H9 (cell line): ENCODE data around the gene FAM9B. TPM values are rescaled to one million over a fixed set of nuclear protein-coding genes. Genes with fewer than 3 reads are reported as not detected.

ENCODE experiments used
- DNase-seq: peaks from one replicate; pipeline ENCODE4 v3.0.0-alpha.2; 2017
- H2AFZ ChIP-seq: one replicate; pipeline ENCODE4 v1.6.1; 2013; ENCODE audit warnings: mild to moderate bottlenecking, low read length, control low read depth, moderate library complexity
- H2AK5ac ChIP-seq: 2 replicates; pipeline ENCODE4 v1.6.1; 2013; ENCODE audit warnings: low read length, control low read depth, mixed read lengths; ENCODE audit not compliant: insufficient read length
- H2BK120ac ChIP-seq: one replicate; pipeline ENCODE4 v1.6.1; 2013; ENCODE audit warnings: low read depth, mild to moderate bottlenecking, low read length, control low read depth, inconsistent platforms; ENCODE audit not compliant: poor library complexity, severe bottlenecking
- H2BK12ac ChIP-seq: 2 replicates; pipeline ENCODE4 v1.6.1; 2013; ENCODE audit warnings: low read length, control low read depth, mixed read lengths, low read depth; ENCODE audit not compliant: insufficient read length
- H2BK15ac ChIP-seq: 2 replicates; pipeline ENCODE4 v1.6.1; 2013; ENCODE audit warnings: low read depth, low read length, control low read depth
- H2BK20ac ChIP-seq: one replicate; pipeline ENCODE4 v1.6.1; 2013; ENCODE audit warnings: low read depth, mild to moderate bottlenecking, low read length, control low read depth, inconsistent platforms; ENCODE audit not compliant: poor library complexity, severe bottlenecking
- H2BK5ac ChIP-seq: 2 replicates; pipeline ENCODE4 v1.6.1; 2013; ENCODE audit warnings: low read length, control low read depth, mixed read lengths; ENCODE audit not compliant: insufficient read length
- H3K14ac ChIP-seq: 2 replicates; pipeline ENCODE4 v1.6.1; 2013; ENCODE audit warnings: low read length, control low read depth; ENCODE audit not compliant: insufficient read depth
- H3K18ac ChIP-seq: 2 replicates; pipeline ENCODE4 v1.6.1; 2013; ENCODE audit warnings: low read depth, mild to moderate bottlenecking, mixed read lengths, low read length, control low read depth; ENCODE audit not compliant: insufficient read length
- H3K23ac ChIP-seq: 2 replicates; pipeline ENCODE4 v1.6.1; 2013; ENCODE audit warnings: low read length, control low read depth, mixed read lengths, low read depth; ENCODE audit not compliant: insufficient read length
- H3K23me2 ChIP-seq: 2 replicates; pipeline ENCODE4 v1.6.1; 2013; ENCODE audit warnings: low read depth, mild to moderate bottlenecking, mixed read lengths, low read length, control low read depth; ENCODE audit not compliant: insufficient read length, poor library complexity, severe bottlenecking
- H3K27ac ChIP-seq: 2 replicates; pipeline ENCODE4 v1.5.1; 2013; ENCODE audit warnings: low read length, control low read depth, mixed read lengths, low read depth; ENCODE audit not compliant: insufficient read length
- H3K27me3 ChIP-seq: 2 replicates; pipeline ENCODE4 v1.6.1; 2013; ENCODE audit warnings: low read length, control low read depth, inconsistent platforms; ENCODE audit not compliant: insufficient read depth
- H3K4ac ChIP-seq: 2 replicates; pipeline ENCODE4 v1.6.1; 2013; ENCODE audit warnings: low read depth, mild to moderate bottlenecking, control low read depth, inconsistent platforms, low read length, moderate library complexity
- H3K4me1 ChIP-seq: 2 replicates; pipeline ENCODE4 v1.6.1; 2013; ENCODE audit warnings: low read length, control low read depth, inconsistent platforms; ENCODE audit not compliant: insufficient read depth
- H3K4me2 ChIP-seq: 2 replicates; pipeline ENCODE4 v1.6.1; 2013; ENCODE audit warnings: low read length, control low read depth, mixed read lengths; ENCODE audit not compliant: insufficient read length, insufficient read depth
- H3K56ac ChIP-seq: 2 replicates; pipeline ENCODE4 v1.6.1; 2013; ENCODE audit warnings: low read depth, mild to moderate bottlenecking, mixed read lengths, low read length, control low read depth; ENCODE audit not compliant: insufficient read length
- H3K79me1 ChIP-seq: 2 replicates; pipeline ENCODE4 v1.6.1; 2013; ENCODE audit warnings: low read depth, mild to moderate bottlenecking, moderate library complexity, low read length, control low read depth, inconsistent platforms; ENCODE audit not compliant: insufficient read depth, poor library complexity, severe bottlenecking
- H3K79me2 ChIP-seq: 2 replicates; pipeline ENCODE4 v1.6.1; 2013; ENCODE audit warnings: low read length, control low read depth, inconsistent platforms; ENCODE audit not compliant: insufficient read depth
- H3K9ac ChIP-seq: 2 replicates; pipeline ENCODE4 v1.6.1; 2013; ENCODE audit warnings: low read length, control low read depth, mixed read lengths; ENCODE audit not compliant: insufficient read length; ENCODE audit errors: extremely low read depth
- H3K9me3 ChIP-seq: one replicate; pipeline ENCODE4 v1.6.1; 2013; ENCODE audit warnings: low read depth, low read length, inconsistent platforms; ENCODE audit not compliant: control insufficient read depth
- H3T11ph ChIP-seq: one replicate; pipeline ENCODE4 v1.6.1; 2013; ENCODE audit warnings: mild to moderate bottlenecking, low read length, control low read depth, inconsistent platforms
- H4K20me1 ChIP-seq: one replicate; pipeline ENCODE4 v1.6.1; 2013; ENCODE audit not compliant: control insufficient read depth, insufficient read length, insufficient read depth
- H4K5ac ChIP-seq: 2 replicates; pipeline ENCODE4 v1.6.1; 2013; ENCODE audit warnings: low read depth, mild to moderate bottlenecking, mixed read lengths, low read length, control low read depth; ENCODE audit not compliant: insufficient read length
- H4K8ac ChIP-seq: replicated peaks from 2 replicates; pipeline ENCODE4 v1.6.1; 2013; ENCODE audit warnings: low read length, control low read depth, mixed read lengths, low read depth; ENCODE audit not compliant: insufficient read length
- H4K91ac ChIP-seq: 2 replicates; pipeline ENCODE4 v1.6.1; 2013; ENCODE audit warnings: low read depth, mild to moderate bottlenecking, moderate library complexity, mixed read lengths, low read length, control low read depth; ENCODE audit not compliant: insufficient read length
- H3K27ac Mint-ChIP-seq, 3 experiments: 2 replicates in 2 of 3; 3 replicates in 1 of 3; pipeline ENCODE4 v1.8.0; 2020 to 2021; ENCODE audit warnings: mixed read lengths in 3 of 3, mild to moderate bottlenecking in 1 of 3, moderate library complexity in 1 of 3
- H3K27me3 Mint-ChIP-seq: 2 replicates; pipeline ENCODE4 v1.8.0; 2021; ENCODE audit warnings: low read depth, mild to moderate bottlenecking, moderate library complexity, mixed read lengths
- H3K36me3 Mint-ChIP-seq, 3 experiments: 2 replicates in 2 of 3; 3 replicates in 1 of 3; pipeline ENCODE4 v1.8.0; 2020 to 2021; ENCODE audit warnings: low read depth in 3 of 3, mixed read lengths in 3 of 3; ENCODE audit not compliant: insufficient read depth in 1 of 3
- H3K4me1 Mint-ChIP-seq, 2 experiments: 2 replicates each; pipeline ENCODE4 v1.8.0; 2020; ENCODE audit warnings: mixed read lengths in 2 of 2
- H3K4me3 Mint-ChIP-seq, 2 experiments: 2 replicates in 1 of 2; 3 replicates in 1 of 2; pipeline ENCODE4 v1.8.0; 2020 to 2021; ENCODE audit warnings: mild to moderate bottlenecking in 2 of 2, mixed read lengths in 2 of 2, moderate library complexity in 1 of 2
- H3K9me3 Mint-ChIP-seq, 2 experiments: 2 replicates in 1 of 2; 3 replicates in 1 of 2; pipeline ENCODE4 v1.8.0; 2020; ENCODE audit warnings: mild to moderate bottlenecking in 2 of 2, mixed read lengths in 2 of 2, moderate library complexity in 1 of 2
- WGBS: extraction: QIAGEN DNeasy Blood & Tissue Kit; methylation state at CpG from one replicate; pipeline ENCODE4 v1.1.7; 2013; ENCODE audit warnings: missing lambda C conversion rate, low lambda C conversion rate, mixed read lengths; ENCODE audit not compliant: insufficient read length; ENCODE audit errors: extremely low coverage; 5-methylcytosine and 5-hydroxymethylcytosine counted together
- total RNA-seq: library from RNA; stranded (reverse); gene quantifications from 2 replicates; pipeline ENCODE4 v1.2.1, GENCODE V29; 2021
- TF ChIP-seq, protein P1 (sequence below): fragments of 200-600 bp; sonication (generic); conservative IDR thresholded peaks from 3 replicates; pipeline ENCODE4 v1.8.0; 2021; ENCODE audit warnings: antibody characterized with exemption, mild to moderate bottlenecking

FAM9B gene
- total RNA-seq, 1 experiment from 2014 or later, result not detected

DNA sequence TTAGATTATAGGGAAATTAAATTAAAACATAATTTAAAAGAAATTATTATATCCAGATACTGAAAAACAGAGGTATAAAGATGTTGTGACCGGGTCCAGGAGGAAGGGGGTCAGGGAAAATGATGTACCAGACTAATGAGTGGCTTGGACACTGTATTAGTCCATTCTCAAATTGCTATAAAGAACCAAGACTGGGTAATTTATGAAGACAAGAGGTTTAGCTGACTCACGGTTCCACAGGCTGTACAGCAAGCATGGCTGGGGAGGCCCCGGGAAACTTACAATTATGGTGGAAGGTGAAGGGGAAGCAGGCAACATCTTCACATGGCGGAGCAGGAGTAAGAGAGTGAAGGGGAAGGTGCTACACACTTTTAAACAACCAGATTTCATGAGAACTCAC is 3.4 kb upstream of the FAM9B start:
- H3K27me3 ChIP-seq, result no peaks in the 10 kb centered on the region
- H4K20me1 ChIP-seq, result no peaks in the 10 kb centered on the region
- H3K23me2 ChIP-seq, result no peaks in the 10 kb centered on the region
- H2BK15ac ChIP-seq, result no peak overlapping the region
- no peak overlapping the region for H3K56ac ChIP-seq
- H3K4me1 Mint-ChIP-seq, result peaks cover 2% of the 10 kb centered on the region in 2 experiments
- no peak overlapping the region for H3K18ac ChIP-seq
- no peak overlapping the region for H2BK5ac ChIP-seq
- H4K5ac ChIP-seq, result no peak overlapping the region
- WGBS, result no CpG with 5 or more reads among the region's 4 CpGs
- no peak overlapping the region for H2BK120ac ChIP-seq
- no peak overlapping the region for H3K4me3 Mint-ChIP-seq
- no peak overlapping the region for H3K23ac ChIP-seq
- TF ChIP-seq, protein P1, sequence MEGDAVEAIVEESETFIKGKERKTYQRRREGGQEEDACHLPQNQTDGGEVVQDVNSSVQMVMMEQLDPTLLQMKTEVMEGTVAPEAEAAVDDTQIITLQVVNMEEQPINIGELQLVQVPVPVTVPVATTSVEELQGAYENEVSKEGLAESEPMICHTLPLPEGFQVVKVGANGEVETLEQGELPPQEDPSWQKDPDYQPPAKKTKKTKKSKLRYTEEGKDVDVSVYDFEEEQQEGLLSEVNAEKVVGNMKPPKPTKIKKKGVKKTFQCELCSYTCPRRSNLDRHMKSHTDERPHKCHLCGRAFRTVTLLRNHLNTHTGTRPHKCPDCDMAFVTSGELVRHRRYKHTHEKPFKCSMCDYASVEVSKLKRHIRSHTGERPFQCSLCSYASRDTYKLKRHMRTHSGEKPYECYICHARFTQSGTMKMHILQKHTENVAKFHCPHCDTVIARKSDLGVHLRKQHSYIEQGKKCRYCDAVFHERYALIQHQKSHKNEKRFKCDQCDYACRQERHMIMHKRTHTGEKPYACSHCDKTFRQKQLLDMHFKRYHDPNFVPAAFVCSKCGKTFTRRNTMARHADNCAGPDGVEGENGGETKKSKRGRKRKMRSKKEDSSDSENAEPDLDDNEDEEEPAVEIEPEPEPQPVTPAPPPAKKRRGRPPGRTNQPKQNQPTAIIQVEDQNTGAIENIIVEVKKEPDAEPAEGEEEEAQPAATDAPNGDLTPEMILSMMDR, result no peak
- H3K9me3 Mint-ChIP-seq, result peaks cover 5 to 48% of the 10 kb centered on the region in 2 experiments; a peak in 4 of 5 replicates
- no peak overlapping the region for H3T11ph ChIP-seq
- H2AFZ ChIP-seq, result no peak overlapping the region
- no peak overlapping the region for H2BK20ac ChIP-seq
- DNase-seq, result no peak
- no peaks in the 10 kb centered on the region for H3K79me2 ChIP-seq
- H2BK12ac ChIP-seq, result no peak overlapping the region
- no peak overlapping the region for H4K8ac ChIP-seq
- no peak overlapping the region; a peak in 1 of 7 replicates for H3K27ac Mint-ChIP-seq
- no peaks in the 10 kb centered on the region for H3K27me3 Mint-ChIP-seq
- no peak overlapping the region for H3K14ac ChIP-seq
- H4K91ac ChIP-seq, result no peak overlapping the region
- H3K27ac ChIP-seq, result no peak overlapping the region
- H2AK5ac ChIP-seq, result no peak overlapping the region
- no peaks in the 10 kb centered on the region for H3K79me1 ChIP-seq
- H3K4me2 ChIP-seq, result no peak overlapping the region
- no peak overlapping the region for H3K4ac ChIP-seq
- H3K4me1 ChIP-seq, result no peaks in the 10 kb centered on the region
- H3K9me3 ChIP-seq, result no peaks in the 10 kb centered on the region
- peaks cover 2 to 6% (median 3%) of the 10 kb centered on the region in 3 experiments; a peak in 5 of 7 replicates for H3K36me3 Mint-ChIP-seq
- no peak overlapping the region for H3K9ac ChIP-seq
